ENCODE measurements around the gene OPRM1. TPM values are rescaled to one million over a fixed set of nuclear protein-coding genes. Genes with fewer than 3 reads are reported as not detected.

The OPRM1 gene
- total RNA-seq, 1 experiment from 2014 or later, result not detected

GRCh38 chr6:153989989-153990388 is 49.1 kb upstream of the OPRM1 start:
- H3K79me2 ChIP-seq (ENCODE audit: insufficient read depth, low read length), result no peaks in the 10 kb centered on the region
- no peak overlapping the region for H3K4me3 ChIP-seq (replicated peaks in 1 of 2; ENCODE audit: low read depth in 1 of 2, low read length in 2 of 2)
- peaks cover 14% of the 10 kb centered on the region for H3K27me3 ChIP-seq (ENCODE audit: insufficient read depth, low read length)
- no peaks in the 10 kb centered on the region for H3K9me2 ChIP-seq (ENCODE audit: insufficient read depth)
- H3K4me1 ChIP-seq (ENCODE audit: control insufficient read depth in 1 of 2, insufficient read depth in 2 of 2, low read length in 2 of 2), result no peaks in the 10 kb centered on the region
- H3K27ac ChIP-seq (ENCODE audit: low read depth, low read length), result no peak overlapping the region
- no peak overlapping the region for H3K4me2 ChIP-seq (ENCODE audit: low read length)
- H2AFZ ChIP-seq (ENCODE audit: low read depth, low read length, poor library complexity, severe bottlenecking), result no peak overlapping the region
- ChIA-PET RAD21 (ENCODE audit: low non-redundant PET in 1 of 2, low total read pairs in 2 of 2, uncharacterized antibody in 2 of 2, unreplicated experiment in 2 of 2) (no interaction called here), CTCF (no interaction called here), POLR2A (no interaction called here)
- H3K36me3 ChIP-seq (ENCODE audit: control insufficient read depth in 1 of 2, insufficient read depth in 2 of 2, low read length in 2 of 2), result no peaks in the 10 kb centered on the region
- no peak overlapping the region for H3K9ac ChIP-seq (ENCODE audit: low read length)
- no peak for TF ChIP-seq MAX (IDR thresholded peaks at IDR 0.05)
- TF ChIP-seq SRF (IDR thresholded peaks at IDR 0.05; ENCODE audit: low read depth), result no peak
- ATAC-seq (no peak), DNase-seq (ENCODE audit: low read depth, low spot score) (no peak)
- H4K20me1 ChIP-seq (ENCODE audit: insufficient read depth), result no peaks in the 10 kb centered on the region
- intact Hi-C loops (cut with micrococcal nuclease), result no loop called here
- H3K9me3 ChIP-seq (ENCODE audit: control insufficient read depth in 1 of 2, insufficient read depth in 1 of 2, low read depth in 1 of 2, low read length in 2 of 2), result no peaks in the 10 kb centered on the region
- no TSS peak for BruUV-seq (replicated peaks)

- peaks cover 16% of the 10 kb centered on the region; the same call in 1 of the 2 replicates for H3K27me3 ChIP-seq (ENCODE audit: insufficient read depth, low read length)
- ChIA-PET RAD21 (ENCODE audit: low non-redundant PET in 1 of 2, low total read pairs in 2 of 2, uncharacterized antibody in 2 of 2, unreplicated experiment in 2 of 2) (no interaction called here), CTCF (no interaction called here), POLR2A (no interaction called here)
- no peak overlapping the region for H3K4me3 ChIP-seq (replicated peaks in 1 of 2; ENCODE audit: low read depth in 1 of 2, low read length in 2 of 2)
- DNase-seq (ENCODE audit: low read depth, low spot score) (no peak), ATAC-seq (no peak)
- no peaks in the 10 kb centered on the region for H4K20me1 ChIP-seq (ENCODE audit: insufficient read depth)
- no TSS peak for BruUV-seq (replicated peaks)
- TF ChIP-seq YY1 (IDR thresholded peaks at IDR 0.05; ENCODE audit: extremely low read depth, insufficient replicate concordance, low read depth, low read length) (no peak), ATF3 (IDR thresholded peaks at IDR 0.05) (no peak), ZBTB33 (IDR thresholded peaks at IDR 0.05; ENCODE audit: extremely low read depth, insufficient replicate concordance, low read length) (no peak), SIN3A (IDR thresholded peaks at IDR 0.05; ENCODE audit: low read depth) (no peak), JUND (IDR thresholded peaks at IDR 0.05) (no peak), FOSL1 (IDR thresholded peaks at IDR 0.05; ENCODE audit: low read depth) (no peak), REST (IDR thresholded peaks at IDR 0.05; ENCODE audit: low read depth) (no peak), ZNF274 (IDR thresholded peaks at IDR 0.05; ENCODE audit: low read depth, low read length) (no peak), SP1 (IDR thresholded peaks at IDR 0.05; ENCODE audit: low read depth) (no peak)
- H3K4me2 ChIP-seq (ENCODE audit: low read length), result no peak overlapping the region
- H3K79me2 ChIP-seq (ENCODE audit: insufficient read depth, low read length), result no peaks in the 10 kb centered on the region
- no peaks in the 10 kb centered on the region for H3K4me1 ChIP-seq (ENCODE audit: control insufficient read depth in 1 of 2, insufficient read depth in 2 of 2, low read length in 2 of 2)
- intact Hi-C loops (cut with micrococcal nuclease), result no loop called here
- no peak overlapping the region for H2AFZ ChIP-seq (ENCODE audit: low read depth, low read length, poor library complexity, severe bottlenecking)
- no peak overlapping the region for H3K9ac ChIP-seq (ENCODE audit: low read length)
- H3K27ac ChIP-seq (ENCODE audit: low read depth, low read length), result no peak overlapping the region
- no peaks in the 10 kb centered on the region for H3K9me2 ChIP-seq (ENCODE audit: insufficient read depth)
- H3K9me3 ChIP-seq (ENCODE audit: control insufficient read depth in 1 of 2, insufficient read depth in 1 of 2, low read depth in 1 of 2, low read length in 2 of 2), result no peaks in the 10 kb centered on the region
- no peaks in the 10 kb centered on the region for H3K36me3 ChIP-seq (ENCODE audit: control insufficient read depth in 1 of 2, insufficient read depth in 2 of 2, low read length in 2 of 2)
Measured at GRCh38 chr6:153994004-153994403, 45.0 kb upstream of the OPRM1 start.
